ENCODE results near the gene VPS41.

The VPS41 gene

DNA sequence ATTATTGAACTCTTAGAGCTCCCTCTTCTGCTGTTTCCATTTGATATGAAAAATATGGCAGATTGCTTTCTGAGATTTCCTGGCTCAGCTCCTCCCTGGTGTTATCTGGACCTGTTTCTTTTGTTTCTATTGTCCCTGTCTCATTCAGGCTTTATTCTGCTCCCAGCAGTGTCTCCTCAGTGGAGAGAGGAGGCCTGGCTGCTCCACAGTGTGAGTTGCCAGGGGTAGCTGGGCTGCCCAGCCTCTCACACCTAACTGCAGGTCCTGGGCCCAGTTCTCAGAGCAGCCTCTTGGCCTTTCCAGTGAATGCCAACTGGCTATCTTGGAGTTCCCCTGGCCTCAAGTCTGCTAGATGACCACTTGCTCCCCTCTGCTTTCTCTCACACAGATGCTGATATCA lies 127.0 kb downstream of the VPS41 start:
- no peaks in the 10 kb centered on the region for H3K9me2 ChIP-seq (replicated peaks; ENCODE audit: low read depth, low read length)
- H3K36me3 ChIP-seq (ENCODE audit: insufficient read depth, low read length), result 0 out of 2 replicates have a peak, but pooled peaks cover 4% of the 10 kb centered on the region
- no peak overlapping the region for H3K4me3 ChIP-seq (ENCODE audit: low read length, poor library complexity, severe bottlenecking)
- H3K4me2 ChIP-seq (ENCODE audit: low read depth, low read length, poor library complexity, severe bottlenecking), result no peak overlapping the region
- H3K9me3 ChIP-seq (ENCODE audit: insufficient read depth, low read depth, low read length), result no peaks in the 10 kb centered on the region
- H3K27me3 ChIP-seq (ENCODE audit: insufficient read depth, low read length, poor library complexity, severe bottlenecking), result no peaks in the 10 kb centered on the region
- H3K4me1 ChIP-seq (ENCODE audit: insufficient read depth, low read length, poor library complexity, severe bottlenecking), result no peaks in the 10 kb centered on the region
- H3K9ac ChIP-seq (ENCODE audit: low read depth, low read length, poor library complexity, severe bottlenecking), result no peak overlapping the region
- H3K79me2 ChIP-seq (ENCODE audit: insufficient read depth, low read length), result no peaks in the 10 kb centered on the region
- H2AFZ ChIP-seq (ENCODE audit: low read length), result no peak overlapping the region
- H3F3A ChIP-seq (ENCODE audit: low read depth), result no peaks in the 10 kb centered on the region
- TF ChIP-seq, protein P1, sequence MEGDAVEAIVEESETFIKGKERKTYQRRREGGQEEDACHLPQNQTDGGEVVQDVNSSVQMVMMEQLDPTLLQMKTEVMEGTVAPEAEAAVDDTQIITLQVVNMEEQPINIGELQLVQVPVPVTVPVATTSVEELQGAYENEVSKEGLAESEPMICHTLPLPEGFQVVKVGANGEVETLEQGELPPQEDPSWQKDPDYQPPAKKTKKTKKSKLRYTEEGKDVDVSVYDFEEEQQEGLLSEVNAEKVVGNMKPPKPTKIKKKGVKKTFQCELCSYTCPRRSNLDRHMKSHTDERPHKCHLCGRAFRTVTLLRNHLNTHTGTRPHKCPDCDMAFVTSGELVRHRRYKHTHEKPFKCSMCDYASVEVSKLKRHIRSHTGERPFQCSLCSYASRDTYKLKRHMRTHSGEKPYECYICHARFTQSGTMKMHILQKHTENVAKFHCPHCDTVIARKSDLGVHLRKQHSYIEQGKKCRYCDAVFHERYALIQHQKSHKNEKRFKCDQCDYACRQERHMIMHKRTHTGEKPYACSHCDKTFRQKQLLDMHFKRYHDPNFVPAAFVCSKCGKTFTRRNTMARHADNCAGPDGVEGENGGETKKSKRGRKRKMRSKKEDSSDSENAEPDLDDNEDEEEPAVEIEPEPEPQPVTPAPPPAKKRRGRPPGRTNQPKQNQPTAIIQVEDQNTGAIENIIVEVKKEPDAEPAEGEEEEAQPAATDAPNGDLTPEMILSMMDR (conservative IDR thresholded peaks at IDR 0.05; ENCODE audit: low read length), result no peak
- TF ChIP-seq EZH2phosphoT487 (IDR thresholded peaks at IDR 0.05; ENCODE audit: borderline replicate concordance), result no peak
- no peaks in the 10 kb centered on the region for H4K20me1 ChIP-seq (ENCODE audit: insufficient read depth, low read length, poor library complexity, severe bottlenecking)

DNA sequence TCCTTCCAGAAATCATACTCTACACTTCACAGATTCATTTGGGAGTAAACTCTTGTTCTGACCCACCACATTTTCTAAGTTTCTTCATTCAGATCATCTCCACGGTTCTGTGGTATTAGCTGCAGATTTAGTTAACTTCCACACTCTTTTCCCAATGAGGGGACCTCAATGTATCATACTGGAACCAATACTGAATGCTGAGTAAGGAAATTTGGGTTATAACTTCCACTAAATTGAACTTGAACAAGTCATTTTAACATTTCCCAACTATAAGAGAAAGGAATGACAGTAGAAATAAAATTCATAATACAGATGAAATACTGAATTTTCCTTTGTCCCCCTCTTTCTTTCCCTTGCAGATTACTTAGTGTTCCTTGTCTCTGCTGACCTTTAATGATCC lies 131.4 kb downstream of the VPS41 start:
- TF ChIP-seq, protein P1 (conservative IDR thresholded peaks at IDR 0.05; ENCODE audit: low read length), result no peak
- no peak for TF ChIP-seq EZH2phosphoT487 (IDR thresholded peaks at IDR 0.05; ENCODE audit: borderline replicate concordance)
- H3K4me1 ChIP-seq (ENCODE audit: insufficient read depth, low read length, poor library complexity, severe bottlenecking), result no peaks in the 10 kb centered on the region

DNA sequence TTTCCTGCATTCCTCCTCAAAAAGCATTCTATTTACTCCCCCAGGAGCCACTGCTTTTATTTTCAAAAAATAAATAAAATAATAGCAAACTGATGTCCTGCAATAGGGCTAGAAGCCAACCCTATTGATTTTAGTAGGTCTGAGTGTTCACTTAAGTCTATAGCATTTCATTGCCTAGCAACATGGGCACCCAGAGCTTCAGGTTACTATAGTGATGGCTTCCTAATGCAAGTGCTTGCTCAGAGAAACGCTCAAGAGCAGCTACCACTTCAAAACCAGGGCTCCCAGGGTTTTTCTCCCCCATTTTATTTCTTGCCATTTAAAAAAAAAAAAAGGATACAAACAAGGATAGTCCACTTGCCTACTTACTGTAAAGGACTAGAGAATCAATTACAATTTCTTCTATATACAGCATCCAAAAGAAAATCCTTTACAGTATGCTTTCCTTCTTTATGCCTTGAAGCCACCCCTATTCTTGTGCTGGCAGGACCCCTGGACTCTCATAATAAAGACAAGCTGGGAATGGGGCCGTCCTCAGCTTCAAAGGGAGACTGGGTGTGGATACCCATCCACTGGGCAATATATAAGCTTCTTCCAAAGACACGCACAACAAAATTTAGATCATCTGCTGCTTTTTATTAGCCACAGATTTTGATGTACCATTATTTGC lies 133.3 kb downstream of the VPS41 start:
- no peaks in the 10 kb centered on the region for H3K4me1 ChIP-seq (ENCODE audit: insufficient read depth, low read length, poor library complexity, severe bottlenecking)
- no peaks in the 10 kb centered on the region for H4K20me1 ChIP-seq (ENCODE audit: insufficient read depth, low read length, poor library complexity, severe bottlenecking)
- H3K4me3 ChIP-seq (ENCODE audit: low read length, poor library complexity, severe bottlenecking), result no peak overlapping the region
- no peaks in the 10 kb centered on the region for H3K27me3 ChIP-seq (ENCODE audit: insufficient read depth, low read length, poor library complexity, severe bottlenecking)
- H3K9ac ChIP-seq (ENCODE audit: low read depth, low read length, poor library complexity, severe bottlenecking), result no peak overlapping the region
- H3K36me3 ChIP-seq (ENCODE audit: insufficient read depth, low read length), result 0 out of 2 replicates have a peak, but pooled peaks cover 3% of the 10 kb centered on the region
- H3K9me3 ChIP-seq (ENCODE audit: insufficient read depth, low read depth, low read length), result no peaks in the 10 kb centered on the region
- TF ChIP-seq, protein P1 (conservative IDR thresholded peaks at IDR 0.05; ENCODE audit: low read length), result no peak
- no peak for TF ChIP-seq EZH2phosphoT487 (IDR thresholded peaks at IDR 0.05; ENCODE audit: borderline replicate concordance)
- H3F3A ChIP-seq (ENCODE audit: low read depth), result no peaks in the 10 kb centered on the region
- no peak overlapping the region for H3K4me2 ChIP-seq (ENCODE audit: low read depth, low read length, poor library complexity, severe bottlenecking)
- no peaks in the 10 kb centered on the region for H3K79me2 ChIP-seq (ENCODE audit: insufficient read depth, low read length)
- H3K9me2 ChIP-seq (replicated peaks; ENCODE audit: low read depth, low read length), result no peaks in the 10 kb centered on the region
- no peak overlapping the region for H2AFZ ChIP-seq (ENCODE audit: low read length)

More for the DNA sequence above, 131.4 kb downstream of the VPS41 start:
- Histone ChIP-seq H3K4me3 (ENCODE audit: low read length, poor library complexity, severe bottlenecking) (no peak overlapping the region), H2AFZ (ENCODE audit: low read length) (no peak overlapping the region), H3F3A (ENCODE audit: low read depth) (no peaks in the 10 kb centered on the region), H3K9ac (ENCODE audit: low read depth, low read length, poor library complexity, severe bottlenecking) (no peak overlapping the region), H3K79me2 (ENCODE audit: insufficient read depth, low read length) (no peaks in the 10 kb centered on the region), H3K4me2 (ENCODE audit: low read depth, low read length, poor library complexity, severe bottlenecking) (no peak overlapping the region), H4K20me1 (ENCODE audit: insufficient read depth, low read length, poor library complexity, severe bottlenecking) (no peaks in the 10 kb centered on the region), H3K9me3 (ENCODE audit: insufficient read depth, low read depth, low read length) (no peaks in the 10 kb centered on the region), H3K9me2 (replicated peaks; ENCODE audit: low read depth, low read length) (no peaks in the 10 kb centered on the region), H3K27me3 (ENCODE audit: insufficient read depth, low read length, poor library complexity, severe bottlenecking) (no peaks in the 10 kb centered on the region), H3K36me3 (ENCODE audit: insufficient read depth, low read length) (no peaks in the 10 kb centered on the region)

Measured in Loucy (cell line).